GM19023 (cell line): ENCODE measurements around the gene KRTAP10-1.

ENCODE experiments used
- ATAC-seq: cut with Tn5 transposase; IDR thresholded peaks from one replicate; pipeline ENCODE4 v1.9.1; 2021; ENCODE audit warnings: mild to moderate bottlenecking, moderate library complexity; ENCODE audit not compliant: unreplicated experiment

Gene KRTAP10-1

GRCh38 chr21:44519346-44520325 lies 20.4 kb downstream of the KRTAP10-1 start:
- ATAC-seq, result no peak

GRCh38 chr21:44518686-44519085 lies 21.3 kb downstream of the KRTAP10-1 start:
- ATAC-seq, result no peak

GRCh38 chr21:44517175-44517899 lies 22.7 kb downstream of the KRTAP10-1 start:
- no peak for ATAC-seq

- ATAC-seq, result no peak
Observed at GRCh38 chr21:44516828-44517174, 23.2 kb downstream of the KRTAP10-1 start.

- ATAC-seq, result no peak
Observed at GRCh38 chr21:44516342-44516741, 23.7 kb downstream of the KRTAP10-1 start.

- no peak for ATAC-seq
Observed at GRCh38 chr21:44515359-44516165, 24.4 kb downstream of the KRTAP10-1 start.

- no peak for ATAC-seq
Observed at GRCh38 chr21:44514746-44515358, 25.1 kb downstream of the KRTAP10-1 start.

- ATAC-seq, result no peak
Observed at GRCh38 chr21:44514218-44514520, 25.8 kb downstream of the KRTAP10-1 start.

- no peak for ATAC-seq
Observed at GRCh38 chr21:44513389-44514217, 26.4 kb downstream of the KRTAP10-1 start.

- no peak for ATAC-seq
Observed at GRCh38 chr21:44512496-44513388, 27.3 kb downstream of the KRTAP10-1 start.

- ATAC-seq, result no peak
Observed at GRCh38 chr21:44511938-44512275, 28.1 kb downstream of the KRTAP10-1 start.

GRCh38 chr21:44511219-44511937 lies 28.6 kb downstream of the KRTAP10-1 start:
- no peak for ATAC-seq

- no peak for ATAC-seq
Observed at GRCh38 chr21:44510508-44511218, 29.3 kb downstream of the KRTAP10-1 start.

GRCh38 chr21:44510109-44510507 lies 29.9 kb downstream of the KRTAP10-1 start:
- no peak for ATAC-seq

- no peak for ATAC-seq
Observed at GRCh38 chr21:44509539-44509938, 30.5 kb downstream of the KRTAP10-1 start.

- no peak for ATAC-seq
Observed at GRCh38 chr21:44508711-44509445, 31.1 kb downstream of the KRTAP10-1 start.

GRCh38 chr21:44508426-44508710 lies 31.6 kb downstream of the KRTAP10-1 start:
- ATAC-seq, result no peak
